CD4-positive, alpha-beta T cell (primary cell): ENCODE results near the gene ZGLP1. TPM values are rescaled to one million over a fixed set of nuclear protein-coding genes. Genes with fewer than 3 reads are reported as not detected.
"Not testable (repeated sequence)": the region's sequence is repeated elsewhere in the genome, so short reads cannot be mapped to it uniquely, and the experiment has no call there.

ENCODE experiments used
- ATAC-seq: fragments of 200-7000 bp; cut with Tn5 transposase; one replicate; pipeline ENCODE4 v1.10.0; 2022; ENCODE audit warnings: mild to moderate bottlenecking; ENCODE audit not compliant: poor library complexity
- CTCF ChIA-PET: fragments of 350-600 bp; sonication (Branson Sonifier 250); formaldehyde crosslinking; loops from one replicate; lab custom pipeline; 2021; ENCODE audit warnings: antibody characterized with exemption, inconsistent platforms; lab: Charles Lee
- POLR2A ChIA-PET: fragments of 350-600 bp; sonication (Branson Sonifier 250); formaldehyde crosslinking; loops from one replicate; lab custom pipeline; 2021; ENCODE audit warnings: antibody characterized with exemption, inconsistent platforms; lab: Charles Lee
- DNase-seq, 14 experiments: peaks; one replicate each; pipeline ENCODE4 v3.0.0-alpha.2; 2013 to 2020; ENCODE audit warnings: mixed read lengths in 2 of 14
- H3K27ac ChIP-seq, 2 donors: one replicate each; pipeline versions ENCODE4 v1.5.1 to v1.7.0; 2013; ENCODE audit warnings: low read length in 2 of 2, low read depth in 1 of 2, mild to moderate bottlenecking in 1 of 2
- H3K27me3 ChIP-seq, 2 experiments: 1 replicate in 1 of 2; 2 replicates in 1 of 2; pipeline versions ENCODE4 v1.6.1 to v1.7.0; 2013; ENCODE audit warnings: low read length in 2 of 2, control low read depth in 1 of 2, mild to moderate bottlenecking in 1 of 2, moderate library complexity in 1 of 2; ENCODE audit not compliant: insufficient read depth in 2 of 2, control insufficient read depth in 1 of 2
- H3K36me3 ChIP-seq: one replicate; pipeline ENCODE4 v1.6.1; 2013; ENCODE audit warnings: low read length, control low read depth; ENCODE audit not compliant: insufficient read depth
- H3K4me1 ChIP-seq: one replicate; pipeline ENCODE4 v1.6.1; 2013; ENCODE audit warnings: low read length, control low read depth; ENCODE audit not compliant: insufficient read depth
- H3K4me3 ChIP-seq: one replicate; pipeline ENCODE4 v1.5.1; 2013; ENCODE audit warnings: mild to moderate bottlenecking, low read length, moderate library complexity
- H3K9me3 ChIP-seq, 2 experiments: 1 replicate in 1 of 2; 2 replicates in 1 of 2; pipeline versions ENCODE4 v1.6.1 to v1.7.0; 2013; ENCODE audit warnings: low read length in 2 of 2, mild to moderate bottlenecking in 2 of 2, control low read depth in 1 of 2, moderate library complexity in 1 of 2; ENCODE audit not compliant: control insufficient read depth in 1 of 2, insufficient read depth in 1 of 2
- H3K27ac Mint-ChIP-seq: one replicate; pipeline ENCODE4 v1.8.0; 2020; ENCODE audit warnings: mixed read lengths
- H3K27me3 Mint-ChIP-seq: one replicate; pipeline ENCODE4 v1.8.0; 2021; ENCODE audit warnings: mixed read lengths
- H3K36me3 Mint-ChIP-seq: one replicate; pipeline ENCODE4 v1.8.0; 2021; ENCODE audit warnings: low read depth, mixed read lengths
- H3K4me1 Mint-ChIP-seq: one replicate; pipeline ENCODE4 v1.8.0; 2021; ENCODE audit warnings: low read depth, mixed read lengths
- H3K4me3 Mint-ChIP-seq: one replicate; pipeline ENCODE4 v1.8.0; 2020; ENCODE audit warnings: mild to moderate bottlenecking, mixed read lengths
- H3K9me3 Mint-ChIP-seq: one replicate; pipeline ENCODE4 v1.8.0; 2020; ENCODE audit warnings: mixed read lengths
- CTCF ChIP-seq: fragments of 200-600 bp; IDR thresholded peaks from one replicate; pipeline ENCODE4 v1.8.0; 2022; ENCODE audit warnings: antibody characterized with exemption, mild to moderate bottlenecking
- intact Hi-C, 2 experiments: fragments of 100-400 bp; cut with DNase I in 1 of 2; cut with micrococcal nuclease in 1 of 2; formaldehyde crosslinking; loops; one replicate each; pipeline versions ENCODE4 v1.15.1 to v1.9.0; 2023 to 2025; cut with DNase I, micrococcal nuclease
- total RNA-seq, 174 experiments: library from RNA in 2 of 174; stranded (reverse) in 2 of 174; gene quantifications; one replicate each; pipeline ENCODE4 v1.2.3 and lab custom pipeline; 2021 to 2026

Gene ZGLP1
- total RNA-seq, 2 experiments from 2014 or later = 1.6 to 2.6 TPM

- Mint-ChIP-seq H3K27ac (no peak overlapping the region), H3K4me3 (no peak overlapping the region), H3K36me3 (peaks cover 34% of the 10 kb centered on the region), H3K9me3 (no peaks in the 10 kb centered on the region), H3K27me3 (peaks cover 25% of the 10 kb centered on the region), H3K4me1 (peaks cover 40% of the 10 kb centered on the region)
- ATAC-seq = no peak
- peaks cover 0 to 18% of the 10 kb centered on the region in 2 experiments for H3K9me3 ChIP-seq
- H3K4me1 ChIP-seq = peaks cover 36% of the 10 kb centered on the region
- no peak overlapping the region for H3K4me3 ChIP-seq
- peaks cover 33% of the 10 kb centered on the region for H3K36me3 ChIP-seq
- POLR2A ChIA-PET = no interaction called here
- TF ChIP-seq CTCF = no peak
- peak in 1 of 14 experiments; percentile 20 for DNase-seq
- CTCF ChIA-PET = interaction anchor here (0.6 to 4.4 kb wide), 2 partner anchors 10 to 14 kb away, joined by 3 to 21 read pairs; partner anchors contain the start of gene ICAM1
- no peak overlapping the region for H3K27ac ChIP-seq
- peaks cover 22 to 26% of the 10 kb centered on the region in 2 experiments for H3K27me3 ChIP-seq
- intact Hi-C loops = no loop called here
These were observed 25.3 kb downstream of the ZGLP1 start for GRCh38 chr19:10284065-10284959.

- no peak for TF ChIP-seq CTCF
These were observed 26.1 kb downstream of the ZGLP1 start for GRCh38 chr19:10283301-10284064.

GRCh38 chr19:10282043-10282442 lies 27.6 kb downstream of the ZGLP1 start:
- intact Hi-C loops, DNase-seq, H3K4me3 Mint-ChIP-seq, ATAC-seq, H3K4me3 ChIP-seq, CTCF ChIA-PET, H3K9me3 Mint-ChIP-seq, H3K27me3 Mint-ChIP-seq, H3K27ac ChIP-seq, POLR2A ChIA-PET, H3K27ac Mint-ChIP-seq, H3K27me3 ChIP-seq, H3K9me3 ChIP-seq: not testable (repeated sequence)
- Histone ChIP-seq H3K4me1 (peaks cover 14% of the 10 kb centered on the region), H3K36me3 (peaks cover 46% of the 10 kb centered on the region)
- H3K4me1 Mint-ChIP-seq = peaks cover 20% of the 10 kb centered on the region
- peaks cover 43% of the 10 kb centered on the region for H3K36me3 Mint-ChIP-seq

More at GRCh38 chr19:10283301-10284064, 26.1 kb downstream of the ZGLP1 start:
- POLR2A ChIA-PET = no interaction called here
- Mint-ChIP-seq H3K27ac (no peak overlapping the region), H3K4me1 (peaks cover 32% of the 10 kb centered on the region), H3K9me3 (no peaks in the 10 kb centered on the region), H3K27me3 (peaks cover 17% of the 10 kb centered on the region), H3K4me3 (no peak overlapping the region), H3K36me3 (peaks cover 34% of the 10 kb centered on the region)
- intact Hi-C loops = no loop called here
- DNase-seq (peak in 1 of 14 experiments; percentile 17), ATAC-seq (no peak)
- peaks cover 0 to 17% of the 10 kb centered on the region in 2 experiments for H3K9me3 ChIP-seq
- peaks cover 15 to 18% of the 10 kb centered on the region in 2 experiments for H3K27me3 ChIP-seq
- H3K4me3 ChIP-seq = no peak overlapping the region
- no peak overlapping the region for H3K27ac ChIP-seq
- H3K4me1 ChIP-seq = peaks cover 28% of the 10 kb centered on the region
- H3K36me3 ChIP-seq = peaks cover 38% of the 10 kb centered on the region
- CTCF ChIA-PET = interaction anchor here (4.4 kb wide), 1 partner anchor 13 kb away, joined by 21 read pairs; the partner anchor contains the start of gene ICAM1
